Measurements from ENCODE around the gene MOB3A. TPM values are rescaled to one million over a fixed set of nuclear protein-coding genes. Genes with fewer than 3 reads are reported as not detected.
A peak's percentile ranks its signal among the peaks of the same experiment; 100 is the strongest.

MOB3A gene
- total and polyA plus RNA-seq, 2 of the 13 experiments (the other 11 are each of a cell fraction or from before 2014, with no cell fraction given), result 3.5 to 17.8 TPM

GRCh38 chr19:2059422-2060201, 36.5 kb downstream of the MOB3A start (continued):
- TF ChIP-seq POLR2G (IDR thresholded peaks at IDR 0.05; ENCODE audit: low read depth, low read length) (peak; percentile 89), ZNF577 (CRISPR knock-in tag; IDR thresholded peaks at IDR 0.05; ENCODE audit: borderline replicate concordance, low read depth) (no peak), NR2F6 (IDR thresholded peaks at IDR 0.05) (peak; percentile 68), NR2F6 (CRISPR knock-in tag; IDR thresholded peaks at IDR 0.05) (peak; percentile 77), ZNF660 (CRISPR knock-in tag; IDR thresholded peaks at IDR 0.05; ENCODE audit: borderline replicate concordance, low read depth) (no peak), ZNF879 (CRISPR knock-in tag; IDR thresholded peaks at IDR 0.05) (0 out of 2 replicates have a peak, but pooled peaks have one; percentile 40), NAIF1 (CRISPR knock-in tag; IDR thresholded peaks at IDR 0.05; ENCODE audit: borderline replicate concordance) (no peak), NFYB (CRISPR knock-in tag; IDR thresholded peaks at IDR 0.05) (no peak), ZNF138 (CRISPR knock-in tag; IDR thresholded peaks at IDR 0.05; ENCODE audit: low read depth) (no peak), STAT5B (CRISPR knock-in tag; IDR thresholded peaks at IDR 0.05) (no peak), ZHX2 (IDR thresholded peaks at IDR 0.05; ENCODE audit: low read depth) (no peak), ZHX2 (CRISPR knock-in tag; IDR thresholded peaks at IDR 0.05; ENCODE audit: borderline replicate concordance) (no peak), XRCC5 (optimal IDR thresholded peaks at IDR 0.05; ENCODE audit: low read length) (peak; percentile 64), ZNF329 (CRISPR knock-in tag; IDR thresholded peaks at IDR 0.05; ENCODE audit: low read depth) (no peak), ZNF557 (CRISPR knock-in tag; IDR thresholded peaks at IDR 0.05) (0 out of 2 replicates have a peak, but pooled peaks have one; percentile 56), ZSCAN22 (CRISPR knock-in tag; IDR thresholded peaks at IDR 0.05) (no peak), SRSF9 (IDR thresholded peaks at IDR 0.05; ENCODE audit: borderline replicate concordance, insufficient read depth, low read depth, low read length, poor library complexity, severe bottlenecking) (no peak), HNRNPLL (IDR thresholded peaks at IDR 0.05; ENCODE audit: low read depth, low read length, poor library complexity, severe bottlenecking) (peak; percentile 66), ZNF768 (CRISPR knock-in tag; IDR thresholded peaks at IDR 0.05) (peak; percentile 75; the same call in 1 of the 2 replicates), ZSCAN31 (CRISPR knock-in tag; IDR thresholded peaks at IDR 0.05; ENCODE audit: low read depth) (no peak), MBD4 (IDR thresholded peaks at IDR 0.05; ENCODE audit: borderline replicate concordance, low read length) (no peak)
- TF ChIP-seq, protein P1, sequence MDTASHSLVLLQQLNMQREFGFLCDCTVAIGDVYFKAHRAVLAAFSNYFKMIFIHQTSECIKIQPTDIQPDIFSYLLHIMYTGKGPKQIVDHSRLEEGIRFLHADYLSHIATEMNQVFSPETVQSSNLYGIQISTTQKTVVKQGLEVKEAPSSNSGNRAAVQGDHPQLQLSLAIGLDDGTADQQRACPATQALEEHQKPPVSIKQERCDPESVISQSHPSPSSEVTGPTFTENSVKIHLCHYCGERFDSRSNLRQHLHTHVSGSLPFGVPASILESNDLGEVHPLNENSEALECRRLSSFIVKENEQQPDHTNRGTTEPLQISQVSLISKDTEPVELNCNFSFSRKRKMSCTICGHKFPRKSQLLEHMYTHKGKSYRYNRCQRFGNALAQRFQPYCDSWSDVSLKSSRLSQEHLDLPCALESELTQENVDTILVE (CRISPR knock-in tag; IDR thresholded peaks at IDR 0.05), result peak; percentile 89
- TF ChIP-seq, protein P2, sequence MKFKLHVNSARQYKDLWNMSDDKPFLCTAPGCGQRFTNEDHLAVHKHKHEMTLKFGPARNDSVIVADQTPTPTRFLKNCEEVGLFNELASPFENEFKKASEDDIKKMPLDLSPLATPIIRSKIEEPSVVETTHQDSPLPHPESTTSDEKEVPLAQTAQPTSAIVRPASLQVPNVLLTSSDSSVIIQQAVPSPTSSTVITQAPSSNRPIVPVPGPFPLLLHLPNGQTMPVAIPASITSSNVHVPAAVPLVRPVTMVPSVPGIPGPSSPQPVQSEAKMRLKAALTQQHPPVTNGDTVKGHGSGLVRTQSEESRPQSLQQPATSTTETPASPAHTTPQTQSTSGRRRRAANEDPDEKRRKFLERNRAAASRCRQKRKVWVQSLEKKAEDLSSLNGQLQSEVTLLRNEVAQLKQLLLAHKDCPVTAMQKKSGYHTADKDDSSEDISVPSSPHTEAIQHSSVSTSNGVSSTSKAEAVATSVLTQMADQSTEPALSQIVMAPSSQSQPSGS (CRISPR knock-in tag; IDR thresholded peaks at IDR 0.05), result peak; percentile 11; the same call in 1 of the 2 replicates

Measured in HepG2 (cell line).